Measurements from ENCODE around the gene WNT16. TPM values are rescaled to one million over a fixed set of nuclear protein-coding genes. Genes with fewer than 3 reads are reported as not detected.

WNT16 gene
- total RNA-seq, 1 donor from 2014 or later: not detected

DNA sequence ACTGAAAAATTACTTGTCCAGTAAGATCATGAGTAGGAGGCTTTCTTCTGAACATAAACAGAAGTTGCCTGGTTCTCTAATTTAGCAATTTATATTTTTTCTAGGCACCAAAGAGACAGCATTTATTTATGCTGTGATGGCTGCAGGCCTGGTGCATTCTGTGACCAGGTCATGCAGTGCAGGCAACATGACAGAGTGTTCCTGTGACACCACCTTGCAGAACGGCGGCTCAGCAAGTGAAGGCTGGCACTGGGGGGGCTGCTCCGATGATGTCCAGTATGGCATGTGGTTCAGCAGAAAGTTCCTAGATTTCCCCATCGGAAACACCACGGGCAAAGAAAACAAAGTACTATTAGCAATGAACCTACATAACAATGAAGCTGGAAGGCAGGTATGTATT lies 2.8 kb downstream of the WNT16 start:
- no peaks in the 10 kb centered on the region for H3K9me3 Mint-ChIP-seq
- H3K36me3 Mint-ChIP-seq (ENCODE audit: low read depth): no peaks in the 10 kb centered on the region
- H3K4me1 Mint-ChIP-seq: peaks cover 22% of the 10 kb centered on the region
- no peak for TF ChIP-seq CTCF (conservative IDR thresholded peaks at IDR 0.05)
- no peak overlapping the region for H3K27ac Mint-ChIP-seq (ENCODE audit: unreplicated experiment)
- H3K27me3 Mint-ChIP-seq (ENCODE audit: low read depth): peaks cover 66% of the 10 kb centered on the region
- DNase-seq (ENCODE audit: low read depth, low spot score): no peak
- H3K4me3 Mint-ChIP-seq: peak overlapping the region; percentile 61

- no peak overlapping the region for H3K27ac Mint-ChIP-seq (ENCODE audit: unreplicated experiment)
- TF ChIP-seq CTCF (conservative IDR thresholded peaks at IDR 0.05): no peak
- H3K4me3 Mint-ChIP-seq: no peak overlapping the region
- no peak for DNase-seq (ENCODE audit: low read depth, low spot score)
- no peaks in the 10 kb centered on the region for H3K36me3 Mint-ChIP-seq (ENCODE audit: low read depth)
- H3K9me3 Mint-ChIP-seq: no peaks in the 10 kb centered on the region
- peaks cover 11% of the 10 kb centered on the region for H3K4me1 Mint-ChIP-seq
- peaks cover 47% of the 10 kb centered on the region for H3K27me3 Mint-ChIP-seq (ENCODE audit: low read depth)
Observed at GRCh38 chr7:121334376-121334775, 5.6 kb downstream of the WNT16 start.

DNA sequence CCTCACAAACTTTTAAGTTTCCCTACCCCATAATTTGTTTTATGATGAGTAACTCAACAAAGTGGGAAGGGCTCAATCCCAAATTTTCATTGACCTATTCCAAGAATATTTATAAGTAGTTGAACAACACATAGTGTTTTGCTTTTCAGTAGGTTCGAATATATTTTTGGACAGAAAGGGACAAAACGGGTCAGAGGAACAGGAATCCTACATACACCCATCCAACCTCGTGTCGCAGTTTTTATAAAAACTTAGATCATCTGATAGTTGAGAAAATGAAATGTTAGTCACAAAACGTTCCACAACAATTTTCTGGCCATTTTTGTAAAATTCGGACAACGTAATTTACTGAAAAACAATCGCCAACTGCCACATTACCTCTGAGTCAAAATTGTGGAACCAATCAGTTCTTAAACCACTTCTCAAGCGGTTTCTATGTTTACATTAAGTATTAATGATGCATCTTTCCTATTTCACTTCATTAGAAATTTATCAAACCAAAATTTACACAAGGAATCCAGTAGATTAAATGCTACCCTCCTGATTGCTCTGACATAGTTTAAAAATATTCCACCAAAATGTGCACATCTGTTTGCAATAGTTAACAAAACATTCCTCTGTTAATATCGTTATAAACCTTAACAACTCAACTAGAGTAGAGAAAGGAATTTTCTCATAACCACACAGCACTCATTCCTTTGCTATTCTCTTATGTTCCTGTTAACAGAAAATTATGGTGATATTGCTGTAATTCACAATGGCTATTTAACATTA lies 6.3 kb downstream of the WNT16 start:
- Mint-ChIP-seq H3K27ac (ENCODE audit: unreplicated experiment) (no peak overlapping the region), H3K27me3 (ENCODE audit: low read depth) (peaks cover 40% of the 10 kb centered on the region), H3K9me3 (no peaks in the 10 kb centered on the region), H3K36me3 (ENCODE audit: low read depth) (no peaks in the 10 kb centered on the region), H3K4me1 (peaks cover 6% of the 10 kb centered on the region), H3K4me3 (no peak overlapping the region)
- no peak for DNase-seq (ENCODE audit: low read depth, low spot score)
- TF ChIP-seq CTCF (conservative IDR thresholded peaks at IDR 0.05): no peak

DNA sequence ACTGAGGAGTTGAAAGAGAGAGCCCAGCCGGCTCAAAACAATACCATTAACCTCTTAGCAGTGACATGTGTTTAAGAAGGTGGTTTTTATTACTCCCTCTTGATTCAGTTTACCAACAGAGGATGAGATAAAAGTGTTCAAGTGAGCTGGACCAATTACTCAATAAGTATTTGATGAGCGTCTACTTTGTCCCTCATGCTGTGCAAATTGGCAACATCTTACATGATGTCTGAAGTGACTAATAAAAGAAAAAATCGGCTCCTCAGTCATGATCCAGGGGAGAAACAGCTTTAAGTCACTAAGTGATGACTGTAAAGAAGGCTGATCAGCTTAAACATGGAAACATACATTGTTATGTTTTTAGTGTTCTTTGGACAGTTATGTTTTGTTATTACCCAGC lies 7.8 kb downstream of the WNT16 start:
- Mint-ChIP-seq H3K4me3 (no peak overlapping the region), H3K27ac (ENCODE audit: unreplicated experiment) (no peak overlapping the region), H3K27me3 (ENCODE audit: low read depth) (peaks cover 25% of the 10 kb centered on the region), H3K36me3 (ENCODE audit: low read depth) (no peaks in the 10 kb centered on the region), H3K9me3 (no peaks in the 10 kb centered on the region), H3K4me1 (no peaks in the 10 kb centered on the region)
- no peak for DNase-seq (ENCODE audit: low read depth, low spot score)
- TF ChIP-seq CTCF (conservative IDR thresholded peaks at IDR 0.05): no peak

DNA sequence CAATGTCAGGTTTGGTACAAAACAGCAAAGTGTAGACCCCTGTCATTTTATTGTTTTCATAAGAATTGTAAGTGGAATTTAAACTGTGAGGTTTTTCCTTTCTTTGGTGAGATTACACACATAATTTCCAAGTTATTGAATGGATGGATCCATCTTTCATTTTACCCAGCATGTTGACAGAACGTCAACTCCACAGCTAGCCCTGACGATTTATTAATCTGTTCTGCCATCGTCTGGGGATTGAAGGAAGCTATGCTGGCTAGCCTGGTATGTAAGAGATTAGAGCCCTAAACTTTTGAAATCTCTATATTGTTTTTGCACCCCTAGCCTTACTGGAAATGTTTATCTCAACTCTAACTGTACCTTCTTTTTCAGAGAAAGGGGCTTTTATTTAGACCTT lies 8.6 kb downstream of the WNT16 start:
- peaks cover 4% of the 10 kb centered on the region for H3K36me3 Mint-ChIP-seq (ENCODE audit: low read depth)
- no peak for TF ChIP-seq CTCF (conservative IDR thresholded peaks at IDR 0.05)

More for the DNA sequence above, 8.6 kb downstream of the WNT16 start:
- H3K9me3 Mint-ChIP-seq: no peaks in the 10 kb centered on the region
- no peak for DNase-seq (ENCODE audit: low read depth, low spot score)
- H3K27ac Mint-ChIP-seq (ENCODE audit: unreplicated experiment): no peak overlapping the region
- no peaks in the 10 kb centered on the region for H3K4me1 Mint-ChIP-seq
- H3K4me3 Mint-ChIP-seq: no peak overlapping the region
- H3K27me3 Mint-ChIP-seq (ENCODE audit: low read depth): peaks cover 16% of the 10 kb centered on the region
